ENCODE measurements around the gene LCE4A.

LCE4A gene

GRCh38 chr1:152743371-152744145 is 35.6 kb downstream of the LCE4A start:
- H3K4me3 ChIP-seq (ENCODE audit: low read depth, low read length), result no peak overlapping the region
- DNase-seq (ENCODE audit: low read depth), result no peak

GRCh38 chr1:152745289-152745704 is 37.3 kb downstream of the LCE4A start:
- DNase-seq (ENCODE audit: low read depth), result no peak
- H3K4me3 ChIP-seq (ENCODE audit: low read depth, low read length), result no peak overlapping the region

- no peak overlapping the region for H3K4me3 ChIP-seq (ENCODE audit: low read depth, low read length)
- DNase-seq (ENCODE audit: low read depth), result no peak
Observed at GRCh38 chr1:152745765-152746444, 37.9 kb downstream of the LCE4A start.

GRCh38 chr1:152747831-152748230 is 39.9 kb downstream of the LCE4A start:
- no peak for DNase-seq (ENCODE audit: low read depth)
- no peak overlapping the region for H3K4me3 ChIP-seq (ENCODE audit: low read depth, low read length)

- H3K4me3 ChIP-seq (ENCODE audit: low read depth, low read length), result no peak overlapping the region
- DNase-seq (ENCODE audit: low read depth), result no peak
Observed at GRCh38 chr1:152752225-152752624, 44.3 kb downstream of the LCE4A start.

GRCh38 chr1:152753586-152753985 is 45.6 kb downstream of the LCE4A start:
- H3K4me3 ChIP-seq (ENCODE audit: low read depth, low read length), result no peak overlapping the region
- no peak for DNase-seq (ENCODE audit: low read depth)

GRCh38 chr1:152756872-152757271 is 48.9 kb downstream of the LCE4A start:
- no peak for DNase-seq (ENCODE audit: low read depth)
- H3K4me3 ChIP-seq (ENCODE audit: low read depth, low read length), result no peak overlapping the region

- DNase-seq (ENCODE audit: low read depth), result no peak
- no peak within 1 kb of the TSS for H3K4me3 ChIP-seq (ENCODE audit: low read depth, low read length)
Observed at GRCh38 chr1:152757747-152758146, 49.8 kb downstream of the LCE4A start, which contains the start of gene KPRP. TSS of gene KPRP (plus strand) at chr1:152758025. CDS start at chr1:152759589, 1,564 bp downstream.

GRCh38 chr1:152758636-152759035 is 50.7 kb downstream of the LCE4A start:
- H3K4me3 ChIP-seq (ENCODE audit: low read depth, low read length), result no peak overlapping the region
- no peak for DNase-seq (ENCODE audit: low read depth)

Measured in skeletal muscle cell (primary cell).